ENCODE results near the gene NUDT21.

- TF ChIP-seq, protein P1, sequence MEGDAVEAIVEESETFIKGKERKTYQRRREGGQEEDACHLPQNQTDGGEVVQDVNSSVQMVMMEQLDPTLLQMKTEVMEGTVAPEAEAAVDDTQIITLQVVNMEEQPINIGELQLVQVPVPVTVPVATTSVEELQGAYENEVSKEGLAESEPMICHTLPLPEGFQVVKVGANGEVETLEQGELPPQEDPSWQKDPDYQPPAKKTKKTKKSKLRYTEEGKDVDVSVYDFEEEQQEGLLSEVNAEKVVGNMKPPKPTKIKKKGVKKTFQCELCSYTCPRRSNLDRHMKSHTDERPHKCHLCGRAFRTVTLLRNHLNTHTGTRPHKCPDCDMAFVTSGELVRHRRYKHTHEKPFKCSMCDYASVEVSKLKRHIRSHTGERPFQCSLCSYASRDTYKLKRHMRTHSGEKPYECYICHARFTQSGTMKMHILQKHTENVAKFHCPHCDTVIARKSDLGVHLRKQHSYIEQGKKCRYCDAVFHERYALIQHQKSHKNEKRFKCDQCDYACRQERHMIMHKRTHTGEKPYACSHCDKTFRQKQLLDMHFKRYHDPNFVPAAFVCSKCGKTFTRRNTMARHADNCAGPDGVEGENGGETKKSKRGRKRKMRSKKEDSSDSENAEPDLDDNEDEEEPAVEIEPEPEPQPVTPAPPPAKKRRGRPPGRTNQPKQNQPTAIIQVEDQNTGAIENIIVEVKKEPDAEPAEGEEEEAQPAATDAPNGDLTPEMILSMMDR (IDR thresholded peaks at IDR 0.05): no peak
- TF ChIP-seq POLR2A (IDR thresholded peaks at IDR 0.05): no peak
These were observed 61.6 kb downstream of the NUDT21 start for GRCh38 chr16:56389554-56389953.
